Breast epithelium (tissue), 4 donors: Measurements from ENCODE around the gene FERMT2. TPM values are rescaled to one million over a fixed set of nuclear protein-coding genes. Genes with fewer than 3 reads are reported as not detected.
"Not testable (repeated sequence)": the region's sequence is repeated elsewhere in the genome, so short reads cannot be mapped to it uniquely, and the experiment has no call there.

Experiments used
- DNase-seq, 2 donors: peaks; one replicate each; pipeline ENCODE4 v3.0.0-alpha.2; 2019; ENCODE audit warnings: low spot score in 2 of 2
- H3K27ac ChIP-seq, 2 donors: fragments of 200-600 bp; sonication (generic) in 1 of 2; one replicate each; pipeline ENCODE4 v1.5.1; 2016 to 2019; ENCODE audit warnings: mild to moderate bottlenecking in 1 of 2
- H3K27me3 ChIP-seq, 2 donors: fragments of 200-600 bp; sonication (generic) in 1 of 2; one replicate each; pipeline versions ENCODE4 v1.5.1 to v1.6.0; 2017 to 2019; ENCODE audit warnings: control low read depth in 1 of 2, mild to moderate bottlenecking in 1 of 2
- H3K36me3 ChIP-seq: fragments of 200-600 bp; one replicate; pipeline ENCODE4 v1.5.1; 2019
- H3K4me1 ChIP-seq, 2 donors: fragments of 200-600 bp; sonication (generic); one replicate each; pipeline ENCODE4 v1.5.1; 2016 to 2019; ENCODE audit warnings: control low read depth in 1 of 2
- H3K4me3 ChIP-seq, 3 donors: fragments of 200-600 bp; sonication (generic); 1 replicate in 2 of 3; 2 replicates in 1 of 3; pipeline ENCODE4 v1.5.1; 2016 to 2019; ENCODE audit warnings: mild to moderate bottlenecking in 3 of 3, moderate library complexity in 2 of 3
- H3K9me3 ChIP-seq, 2 donors: fragments of 200-600 bp; sonication (generic) in 1 of 2; one replicate each; pipeline ENCODE4 v1.5.1; 2016 to 2019; ENCODE audit warnings: control low read depth in 1 of 2
- POLR2A ChIP-seq: fragments of 450-650 bp; IDR thresholded peaks from one replicate; pipeline ENCODE4 v1.6.1; 2016; ENCODE audit warnings: antibody characterized with exemption, mild to moderate bottlenecking, moderate library complexity
- POLR2AphosphoS5 ChIP-seq, 3 donors: sonication (generic); formaldehyde crosslinking; IDR thresholded peaks; one replicate each; pipeline ENCODE4 v1.6.1; 2017; ENCODE audit warnings: antibody characterized with exemption in 3 of 3
- intact Hi-C: fragments of 100-400 bp; cut with DNase I; formaldehyde crosslinking; loops from one replicate; pipeline ENCODE4 v1.15.1; 2023; ENCODE audit warnings: low total_unique reads
- total RNA-seq, 3 donors: library from RNA; depleted of rRNA; stranded (reverse); fragments of >200 nt; gene quantifications; one replicate each; pipeline ENCODE4 v1.1.0, GENCODE V29; 2016
- TF ChIP-seq, protein P1 (sequence below), 3 donors: fragments of 450-650 bp; IDR thresholded peaks; one replicate each; pipeline ENCODE4 v1.5.1; 2016 to 2017; ENCODE audit warnings: antibody characterized with exemption in 3 of 3, mild to moderate bottlenecking in 3 of 3, moderate library complexity in 3 of 3

The FERMT2 gene
- total RNA-seq, 3 donors from 2014 or later = 87.8 to 203 (median 90.2) TPM

DNA sequence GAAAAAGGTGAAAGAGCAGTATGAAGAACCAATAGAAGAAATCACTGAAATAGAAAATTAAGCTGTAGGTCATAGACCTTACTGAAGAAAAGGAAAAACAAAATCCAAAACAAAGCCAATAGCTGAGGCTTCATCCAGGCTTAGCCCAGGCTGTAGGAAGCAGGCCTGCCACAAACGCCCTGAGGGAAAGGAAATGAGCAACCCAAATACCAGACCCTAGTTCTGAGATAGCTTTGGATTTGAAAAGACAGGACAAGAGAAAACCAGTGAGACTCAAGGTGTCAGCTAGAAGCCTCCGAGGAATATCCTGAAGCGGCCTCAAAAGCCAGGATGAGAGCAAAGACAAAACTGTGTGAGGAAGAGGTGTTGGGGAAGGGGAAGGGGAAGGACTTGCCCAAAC is 79.2 kb downstream of the FERMT2 start:
- intact Hi-C loops = no loop called here
- H3K36me3 ChIP-seq = no peaks in the 10 kb centered on the region
- no peak for DNase-seq
- peaks cover 0 to 14% of the 10 kb centered on the region in 2 donors for H3K4me1 ChIP-seq
- H3K4me3 ChIP-seq = no peak overlapping the region
- H3K9me3 ChIP-seq = no peaks in the 10 kb centered on the region
- no peak overlapping the region for H3K27ac ChIP-seq
- no peaks in the 10 kb centered on the region for H3K27me3 ChIP-seq
- TF ChIP-seq, protein P1, sequence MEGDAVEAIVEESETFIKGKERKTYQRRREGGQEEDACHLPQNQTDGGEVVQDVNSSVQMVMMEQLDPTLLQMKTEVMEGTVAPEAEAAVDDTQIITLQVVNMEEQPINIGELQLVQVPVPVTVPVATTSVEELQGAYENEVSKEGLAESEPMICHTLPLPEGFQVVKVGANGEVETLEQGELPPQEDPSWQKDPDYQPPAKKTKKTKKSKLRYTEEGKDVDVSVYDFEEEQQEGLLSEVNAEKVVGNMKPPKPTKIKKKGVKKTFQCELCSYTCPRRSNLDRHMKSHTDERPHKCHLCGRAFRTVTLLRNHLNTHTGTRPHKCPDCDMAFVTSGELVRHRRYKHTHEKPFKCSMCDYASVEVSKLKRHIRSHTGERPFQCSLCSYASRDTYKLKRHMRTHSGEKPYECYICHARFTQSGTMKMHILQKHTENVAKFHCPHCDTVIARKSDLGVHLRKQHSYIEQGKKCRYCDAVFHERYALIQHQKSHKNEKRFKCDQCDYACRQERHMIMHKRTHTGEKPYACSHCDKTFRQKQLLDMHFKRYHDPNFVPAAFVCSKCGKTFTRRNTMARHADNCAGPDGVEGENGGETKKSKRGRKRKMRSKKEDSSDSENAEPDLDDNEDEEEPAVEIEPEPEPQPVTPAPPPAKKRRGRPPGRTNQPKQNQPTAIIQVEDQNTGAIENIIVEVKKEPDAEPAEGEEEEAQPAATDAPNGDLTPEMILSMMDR (IDR thresholded peaks at IDR 0.05) = no peak
- no peak for TF ChIP-seq POLR2AphosphoS5 (IDR thresholded peaks at IDR 0.05)
- no peak for TF ChIP-seq POLR2A

DNA sequence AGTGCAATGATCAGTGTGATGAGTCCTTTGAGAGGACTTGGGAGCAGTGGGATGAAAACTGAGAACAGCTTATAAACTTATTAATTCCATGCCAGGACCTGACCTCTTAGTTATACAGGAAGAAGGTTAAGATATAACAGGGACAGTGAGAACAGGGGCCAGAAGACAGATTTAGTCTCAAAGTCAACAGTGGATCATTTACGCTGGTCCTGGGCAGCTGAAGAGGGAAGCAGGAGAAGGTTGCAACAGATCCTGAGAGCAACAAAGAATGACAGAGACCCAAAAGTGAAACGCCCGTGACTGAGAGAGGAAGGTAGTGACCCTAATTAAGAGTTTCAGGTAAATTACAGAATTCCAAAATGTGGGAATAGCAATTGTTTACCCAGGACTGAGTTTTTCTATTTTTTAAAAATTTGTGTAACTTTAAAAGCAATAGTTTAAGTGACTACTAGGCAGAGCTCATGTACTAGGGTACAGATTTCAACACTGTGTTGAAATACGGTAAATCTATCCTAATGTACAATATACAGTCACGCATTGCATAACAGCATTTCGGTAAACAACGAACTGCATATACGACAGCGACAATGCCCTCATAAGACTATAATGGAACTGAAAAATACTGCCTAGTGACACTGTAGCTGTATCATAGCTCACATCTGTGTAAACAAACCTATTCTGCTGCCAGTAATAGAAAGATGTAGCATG is 81.8 kb downstream of the FERMT2 start:
- Histone ChIP-seq H3K27me3 (no peaks in the 10 kb centered on the region), H3K4me1 (peaks cover 0 to 13% of the 10 kb centered on the region in 2 donors), H3K36me3 (no peaks in the 10 kb centered on the region), H3K27ac (no peak overlapping the region), H3K4me3 (no peak overlapping the region), H3K9me3 (no peaks in the 10 kb centered on the region)
- TF ChIP-seq POLR2A (no peak), POLR2AphosphoS5 (IDR thresholded peaks at IDR 0.05) (no peak)
- TF ChIP-seq, protein P1 (IDR thresholded peaks at IDR 0.05) = no peak
- intact Hi-C loops = no loop called here
- no peak for DNase-seq

DNA sequence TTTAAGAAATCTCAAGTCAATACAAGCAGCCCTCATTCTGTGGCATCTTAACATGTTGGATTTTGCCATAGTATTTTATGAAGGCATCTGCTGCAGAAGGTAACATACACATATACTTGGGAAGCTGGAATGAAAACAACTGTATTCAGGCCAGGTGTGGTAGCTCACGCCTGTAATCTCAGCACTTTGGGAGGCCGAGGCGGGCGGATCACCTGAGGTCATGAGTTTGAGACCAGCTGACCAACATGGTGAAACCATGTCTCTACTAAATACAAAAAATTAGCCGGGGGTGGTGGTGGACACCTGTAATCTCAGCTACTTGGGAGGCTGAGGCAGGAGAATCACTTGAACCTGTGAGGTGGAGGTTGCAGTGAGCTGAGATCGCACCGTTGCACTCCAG is 86.0 kb downstream of the FERMT2 start:
- H3K27ac ChIP-seq, intact Hi-C loops, H3K27me3 ChIP-seq, H3K9me3 ChIP-seq, H3K4me1 ChIP-seq, DNase-seq, H3K36me3 ChIP-seq, H3K4me3 ChIP-seq: not testable (repeated sequence)

DNA sequence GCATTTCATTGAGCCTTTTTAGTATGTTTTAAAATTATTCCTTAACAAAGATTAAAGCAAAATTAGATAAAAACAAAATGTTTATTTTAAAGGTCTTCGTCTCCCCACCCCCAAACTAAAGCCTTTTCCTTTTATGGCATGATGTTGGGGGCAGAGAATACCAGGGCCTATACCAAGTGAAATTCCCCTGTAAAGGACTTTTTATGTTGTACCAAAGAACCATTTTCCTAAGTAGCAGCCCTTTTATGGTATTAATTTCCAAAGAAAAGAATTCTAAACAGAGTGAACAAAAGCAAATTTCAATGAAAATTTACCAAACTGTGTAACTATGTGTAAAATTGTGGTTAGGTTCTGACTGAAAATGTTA is 87.5 kb downstream of the FERMT2 start:
- Histone ChIP-seq H3K27ac (peak overlapping the region; percentile 20 to 68), H3K4me1 (no peaks in the 10 kb centered on the region), H3K9me3 (no peaks in the 10 kb centered on the region), H3K36me3 (no peaks in the 10 kb centered on the region), H3K27me3 (no peaks in the 10 kb centered on the region), H3K4me3 (no peak overlapping the region)
- no peak for DNase-seq
- TF ChIP-seq, protein P1 (IDR thresholded peaks at IDR 0.05) = no peak
- TF ChIP-seq POLR2AphosphoS5 (IDR thresholded peaks at IDR 0.05) (no peak), POLR2A (no peak)
- intact Hi-C loops = no loop called here

DNA sequence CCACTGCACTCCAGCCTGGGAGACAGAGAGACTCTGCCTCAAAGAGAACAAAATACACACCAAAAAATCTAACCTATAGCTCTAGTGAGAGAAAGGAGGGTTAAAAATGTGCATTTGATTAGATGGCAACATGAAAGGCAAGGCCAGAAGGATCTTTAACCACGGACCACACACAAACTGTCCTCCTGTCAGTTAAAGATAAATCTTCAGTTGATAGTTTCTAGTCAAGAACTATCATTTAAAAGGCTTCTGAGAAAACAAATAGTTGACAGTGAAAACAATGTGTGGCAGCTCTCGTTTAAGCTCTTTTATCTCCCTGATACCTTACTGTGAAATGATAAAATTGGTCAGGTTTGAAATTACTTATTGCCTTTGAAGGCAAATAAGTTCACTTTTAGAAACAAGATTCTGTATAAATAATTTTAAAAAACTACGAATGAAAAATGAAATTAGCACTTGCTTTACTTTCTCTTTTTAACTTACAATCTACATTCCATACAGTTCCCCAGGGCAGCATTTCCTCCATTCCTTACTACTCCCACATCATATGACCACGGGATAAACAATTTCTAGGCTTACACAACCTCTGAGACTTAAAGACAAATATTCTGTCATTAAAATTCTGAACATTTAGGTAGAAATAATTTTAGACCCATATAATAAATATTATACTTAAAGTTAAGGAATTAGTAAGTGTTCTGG is 88.1 kb downstream of the FERMT2 start:
- TF ChIP-seq POLR2AphosphoS5 (IDR thresholded peaks at IDR 0.05) (no peak), POLR2A (no peak)
- TF ChIP-seq, protein P1 (IDR thresholded peaks at IDR 0.05) = no peak
- Histone ChIP-seq H3K36me3 (no peaks in the 10 kb centered on the region), H3K27ac (peak overlapping the region; percentile 48 to 68), H3K4me3 (no peak overlapping the region), H3K27me3 (no peaks in the 10 kb centered on the region), H3K9me3 (no peaks in the 10 kb centered on the region), H3K4me1 (no peaks in the 10 kb centered on the region)
- intact Hi-C loops = no loop called here
- no peak for DNase-seq
